ENCODE measurements around the gene STAU1. TPM values are rescaled to one million over a fixed set of nuclear protein-coding genes. Genes with fewer than 3 reads are reported as not detected.
"Not testable (repeated sequence)": the region's sequence is repeated elsewhere in the genome, so short reads cannot be mapped to it uniquely, and the experiment has no call there.

Gene STAU1
- total RNA-seq, 1 donor from 2014 or later = 96.0 TPM

GRCh38 chr20:49112596-49113274 lies 75.4 kb downstream of the STAU1 start:
- peaks cover 38% of the 10 kb centered on the region for H3K36me3 Mint-ChIP-seq
- no peaks in the 10 kb centered on the region for H3K27me3 ChIP-seq
- H3K9me3 Mint-ChIP-seq = no peaks in the 10 kb centered on the region
- no peak for TF ChIP-seq CTCF (IDR thresholded peaks at IDR 0.05)
- no peak for TF ChIP-seq EZH2phosphoT487 (IDR thresholded peaks at IDR 0.05)
- TF ChIP-seq EZH2 (IDR thresholded peaks at IDR 0.05) = no peak
- no peak overlapping the region for H3K4me2 ChIP-seq
- H3K4me1 ChIP-seq = no peaks in the 10 kb centered on the region
- no peak for DNase-seq (ENCODE audit: low spot score)
- H3K27ac Mint-ChIP-seq = peak overlapping the region; percentile 42
- peaks cover 16% of the 10 kb centered on the region for H3F3A ChIP-seq (ENCODE audit: low read depth)
- H3K27me3 Mint-ChIP-seq (ENCODE audit: insufficient read depth, low read depth) = peaks cover 3% of the 10 kb centered on the region
- H4K20me1 ChIP-seq (ENCODE audit: low read depth) = no peaks in the 10 kb centered on the region
- no peaks in the 10 kb centered on the region for H3K79me2 ChIP-seq (ENCODE audit: low read depth)
- no peak overlapping the region for H3K4me3 Mint-ChIP-seq
- no peak overlapping the region for H3K4me3 ChIP-seq
- peak overlapping the region; percentile 58 for H3K27ac ChIP-seq
- no peak overlapping the region for H3K9ac ChIP-seq
- H3K36me3 ChIP-seq = no peaks in the 10 kb centered on the region
- no peak overlapping the region for H2AFZ ChIP-seq (replicated peaks)
- H3K4me1 Mint-ChIP-seq = no peaks in the 10 kb centered on the region
- no peaks in the 10 kb centered on the region for H3K9me3 ChIP-seq (ENCODE audit: low read depth)

DNA sequence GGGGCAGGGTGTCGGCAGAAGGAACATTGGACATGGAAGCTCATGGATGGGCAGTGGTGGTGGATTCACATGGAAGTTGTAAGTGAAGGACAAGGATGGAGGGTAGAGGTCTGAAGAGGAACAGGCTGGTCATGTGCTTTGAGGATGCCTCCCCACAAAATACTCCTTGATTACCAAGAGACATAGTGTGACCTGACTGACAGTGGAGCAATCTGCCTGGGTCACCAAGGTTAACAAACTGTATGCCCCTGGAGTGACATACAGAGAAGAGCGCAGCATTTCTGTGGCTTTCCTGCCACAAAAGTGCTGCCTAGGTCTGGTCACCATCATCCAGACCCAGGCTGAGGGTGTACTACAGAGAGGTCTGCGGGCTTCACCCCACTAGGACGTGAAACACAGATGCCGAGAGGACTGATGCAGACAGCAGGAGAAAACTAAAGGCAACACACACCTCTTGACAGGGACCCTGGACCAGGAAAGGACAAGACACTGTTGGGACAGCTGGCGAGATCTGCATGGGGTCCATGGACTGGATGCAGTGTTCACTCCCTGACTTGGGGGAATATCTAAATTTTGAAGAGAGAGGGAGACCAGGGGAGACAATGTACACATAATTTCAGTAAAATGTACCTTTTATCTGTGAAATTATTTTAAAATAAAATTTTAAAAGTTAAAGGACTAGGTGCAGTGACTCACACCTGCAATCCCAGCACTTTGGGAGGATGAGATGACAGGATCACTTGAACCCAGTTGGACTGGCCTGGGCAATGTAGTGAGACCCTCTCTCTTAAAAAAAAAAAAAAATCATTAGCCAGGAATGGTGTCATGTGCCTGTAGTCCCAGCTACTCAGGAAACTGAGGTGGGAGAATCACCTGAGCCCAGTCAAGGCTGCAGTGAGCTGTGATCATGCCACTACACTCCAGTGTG lies 77.1 kb downstream of the STAU1 start:
- H3F3A ChIP-seq (ENCODE audit: low read depth) = peaks cover 28% of the 10 kb centered on the region
- peaks cover 29% of the 10 kb centered on the region for H3K36me3 Mint-ChIP-seq
- H3K9me3 Mint-ChIP-seq = no peaks in the 10 kb centered on the region
- H3K27me3 Mint-ChIP-seq (ENCODE audit: insufficient read depth, low read depth) = peaks cover 2% of the 10 kb centered on the region
- no peak overlapping the region for H3K27ac ChIP-seq
- no peaks in the 10 kb centered on the region for H3K27me3 ChIP-seq
- no peaks in the 10 kb centered on the region for H3K9me3 ChIP-seq (ENCODE audit: low read depth)
- no peak overlapping the region for H3K9ac ChIP-seq
- no peak for DNase-seq (ENCODE audit: low spot score)
- H3K4me2 ChIP-seq = no peak overlapping the region
- H2AFZ ChIP-seq (replicated peaks) = no peak overlapping the region
- no peaks in the 10 kb centered on the region for H3K4me1 ChIP-seq
- H3K4me1 Mint-ChIP-seq = no peaks in the 10 kb centered on the region
- no peaks in the 10 kb centered on the region for H4K20me1 ChIP-seq (ENCODE audit: low read depth)
- H3K4me3 Mint-ChIP-seq = no peak overlapping the region
- H3K36me3 ChIP-seq = no peaks in the 10 kb centered on the region
- peak overlapping the region; percentile 39 for H3K27ac Mint-ChIP-seq
- no peaks in the 10 kb centered on the region for H3K79me2 ChIP-seq (ENCODE audit: low read depth)
- H3K4me3 ChIP-seq = no peak overlapping the region
- no peak for TF ChIP-seq EZH2phosphoT487 (IDR thresholded peaks at IDR 0.05)
- TF ChIP-seq EZH2 (IDR thresholded peaks at IDR 0.05) = no peak
- TF ChIP-seq CTCF (IDR thresholded peaks at IDR 0.05) = no peak

- no peak overlapping the region for H3K4me3 Mint-ChIP-seq
- Histone ChIP-seq H4K20me1 (ENCODE audit: low read depth) (peaks cover 19% of the 10 kb centered on the region), H3K4me3 (no peak overlapping the region), H2AFZ (replicated peaks) (no peak overlapping the region), H3K9me3 (ENCODE audit: low read depth) (no peaks in the 10 kb centered on the region), H3F3A (ENCODE audit: low read depth) (peaks cover 40% of the 10 kb centered on the region), H3K4me2 (no peak overlapping the region), H3K9ac (no peak overlapping the region), H3K79me2 (ENCODE audit: low read depth) (no peaks in the 10 kb centered on the region), H3K27ac (peak overlapping the region; percentile 63), H3K4me1 (peaks cover 15% of the 10 kb centered on the region), H3K27me3 (no peaks in the 10 kb centered on the region), H3K36me3 (no peaks in the 10 kb centered on the region)
- DNase-seq (ENCODE audit: low spot score) = no peak
- no peaks in the 10 kb centered on the region for H3K4me1 Mint-ChIP-seq
- peaks cover 44% of the 10 kb centered on the region for H3K36me3 Mint-ChIP-seq
- H3K27ac Mint-ChIP-seq = no peak overlapping the region
- no peak for TF ChIP-seq EZH2phosphoT487 (IDR thresholded peaks at IDR 0.05)
- no peak for TF ChIP-seq CTCF (IDR thresholded peaks at IDR 0.05)
- TF ChIP-seq EZH2 (IDR thresholded peaks at IDR 0.05) = no peak
- no peaks in the 10 kb centered on the region for H3K27me3 Mint-ChIP-seq (ENCODE audit: insufficient read depth, low read depth)
- H3K9me3 Mint-ChIP-seq = no peaks in the 10 kb centered on the region
Measured at GRCh38 chr20:49106328-49106727, 81.8 kb downstream of the STAU1 start.

GRCh38 chr20:49104979-49105547 lies 83.1 kb downstream of the STAU1 start:
- H3K27ac ChIP-seq; H3K9me3 ChIP-seq (ENCODE audit: low read depth); DNase-seq (ENCODE audit: low spot score); H3K27me3 Mint-ChIP-seq (ENCODE audit: insufficient read depth, low read depth); H3K36me3 ChIP-seq; H3K4me1 Mint-ChIP-seq; H3K9me3 Mint-ChIP-seq; H3K9ac ChIP-seq; H3K4me3 Mint-ChIP-seq; H3K27me3 ChIP-seq; H3K4me3 ChIP-seq; H3K27ac Mint-ChIP-seq; H3K4me2 ChIP-seq; H2AFZ ChIP-seq (replicated peaks): not testable (repeated sequence)
- Histone ChIP-seq H3K4me1 (peaks cover 15% of the 10 kb centered on the region), H3F3A (ENCODE audit: low read depth) (peaks cover 39% of the 10 kb centered on the region), H3K79me2 (ENCODE audit: low read depth) (peaks cover 12% of the 10 kb centered on the region), H4K20me1 (ENCODE audit: low read depth) (peaks cover 27% of the 10 kb centered on the region)
- H3K36me3 Mint-ChIP-seq = peaks cover 41% of the 10 kb centered on the region

Measured in neural progenitor cell (in vitro differentiated cells).